Caco-2 (cell line): ENCODE results near the gene IRX4. TPM values are rescaled to one million over a fixed set of nuclear protein-coding genes. Genes with fewer than 3 reads are reported as not detected.

Experiments used
- BruUV-seq: library from RNA; stranded (reverse); fragments of 400-500 nt; replicated peaks from 2 replicates; lab custom pipeline; 2021; lab: Mats Ljungman, UMichigan
- CTCF ChIA-PET: fragments of 300-600 bp; sonication (Branson Sonifier 250); formaldehyde crosslinking; loops from one replicate; lab custom pipeline; 2022; ENCODE audit warnings: antibody characterized with exemption; lab: Charles Lee
- POLR2A ChIA-PET: fragments of 300-600 bp; sonication (Branson Sonifier 250); formaldehyde crosslinking; loops from one replicate; lab custom pipeline; 2022; ENCODE audit warnings: antibody characterized with exemption; lab: Charles Lee
- DNase-seq, 2 experiments: peaks; one replicate each; pipeline versions ENCODE4 v3.0.0 to v3.0.0-alpha.2; 2020 to 2022
- H3K27me3 ChIP-seq: replicated peaks from 2 replicates; pipeline ENCODE4 v1.6.0; 2011; ENCODE audit warnings: low read length; ENCODE audit not compliant: control insufficient read depth, insufficient read depth
- H3K36me3 ChIP-seq: 2 replicates; pipeline ENCODE4 v1.5.1; 2011; ENCODE audit warnings: low read length; ENCODE audit not compliant: control insufficient read depth, insufficient read depth
- H3K4me1 ChIP-seq: fragments of 250-450 bp; sonication (Bioruptor Pico); 2 replicates; pipeline ENCODE4 v1.5.1; 2020; ENCODE audit warnings: mild to moderate bottlenecking
- H3K4me3 ChIP-seq: 2 replicates; pipeline ENCODE4 v1.5.1; 2011; ENCODE audit warnings: low read depth, mild to moderate bottlenecking, control low read depth, low read length
- H3K9me3 ChIP-seq: fragments of 250-450 bp; sonication (Bioruptor Pico); 2 replicates; pipeline ENCODE4 v1.5.1; 2020; ENCODE audit warnings: mild to moderate bottlenecking, moderate library complexity
- H3K27ac Mint-ChIP-seq: one replicate; pipeline ENCODE4 v1.8.0; 2022; ENCODE audit warnings: mixed read lengths; ENCODE audit not compliant: unreplicated experiment
- H3K27me3 Mint-ChIP-seq: one replicate; pipeline ENCODE4 v1.8.0; 2022; ENCODE audit warnings: mixed read lengths; ENCODE audit not compliant: insufficient read depth, unreplicated experiment
- H3K36me3 Mint-ChIP-seq: one replicate; pipeline ENCODE4 v1.8.0; 2022; ENCODE audit warnings: mild to moderate bottlenecking, mixed read lengths; ENCODE audit not compliant: insufficient read depth, unreplicated experiment
- H3K4me1 Mint-ChIP-seq: one replicate; pipeline ENCODE4 v1.8.0; 2022; ENCODE audit warnings: low read depth, mixed read lengths; ENCODE audit not compliant: unreplicated experiment
- H3K4me3 Mint-ChIP-seq: one replicate; pipeline ENCODE4 v1.8.0; 2022; ENCODE audit warnings: mild to moderate bottlenecking, moderate library complexity, mixed read lengths; ENCODE audit not compliant: unreplicated experiment
- H3K9me3 Mint-ChIP-seq: one replicate; pipeline ENCODE4 v1.8.0; 2022; ENCODE audit warnings: mixed read lengths; ENCODE audit not compliant: unreplicated experiment
- intact Hi-C: fragments of 100-400 bp; cut with micrococcal nuclease; formaldehyde crosslinking; loops from one replicate; pipeline ENCODE4 v1.10.0; 2022; ENCODE audit not compliant: unreplicated experiment
- total RNA-seq: library from RNA; stranded (reverse); gene quantifications from 2 replicates; pipeline ENCODE4 v1.2.3, GENCODE V29; 2022
- TF ChIP-seq, protein P1 (sequence below), 2 experiments: fragments of 200-600 bp in 1 of 2; IDR thresholded peaks; 1 replicate in 1 of 2; 2 replicates in 1 of 2; pipeline versions ENCODE4 v1.5.1 to v1.8.0; 2011 to 2022; ENCODE audit warnings: antibody characterized with exemption in 1 of 2, control low read depth in 1 of 2, inconsistent platforms in 1 of 2, low read depth in 1 of 2, low read length in 1 of 2, mild to moderate bottlenecking in 1 of 2, moderate library complexity in 1 of 2; ENCODE audit not compliant: insufficient read depth in 1 of 2, severe bottlenecking in 1 of 2, unreplicated experiment in 1 of 2

IRX4 gene
- total RNA-seq, 1 experiment from 2014 or later = not detected

DNA sequence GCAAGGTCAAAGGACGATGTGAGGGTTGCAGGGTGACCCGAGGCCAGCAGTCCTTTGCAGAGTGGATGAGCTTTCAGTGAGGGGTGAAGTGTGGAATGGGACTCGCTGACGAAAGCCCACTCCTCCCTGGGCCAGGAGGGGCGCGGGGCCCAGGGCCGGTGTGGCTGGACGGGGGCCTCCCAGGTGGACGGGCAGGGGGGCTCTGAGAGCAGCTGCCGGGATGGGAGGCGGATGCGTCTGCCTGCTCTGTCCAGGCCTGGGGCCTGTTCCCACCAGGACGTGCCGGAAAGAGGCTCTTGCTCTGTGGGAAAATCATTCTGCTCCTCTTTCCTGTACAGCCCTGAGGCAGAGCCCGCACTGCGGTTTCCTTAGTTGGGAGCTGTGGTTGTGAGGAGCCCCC lies 24.3 kb downstream of the IRX4 start:
- CTCF ChIA-PET = no interaction called here
- POLR2A ChIA-PET = no interaction called here
- no peak for DNase-seq
- Histone ChIP-seq H3K4me1 (no peaks in the 10 kb centered on the region), H3K36me3 (no peaks in the 10 kb centered on the region), H3K9me3 (no peaks in the 10 kb centered on the region), H3K4me3 (no peak overlapping the region), H3K27me3 (no peaks in the 10 kb centered on the region)
- no peaks in the 10 kb centered on the region for H3K36me3 Mint-ChIP-seq
- intact Hi-C loops = no loop called here
- H3K9me3 Mint-ChIP-seq = no peaks in the 10 kb centered on the region
- peaks cover 7% of the 10 kb centered on the region for H3K27me3 Mint-ChIP-seq
- no peak overlapping the region for H3K4me3 Mint-ChIP-seq
- no TSS peak for BruUV-seq
- no peaks in the 10 kb centered on the region for H3K4me1 Mint-ChIP-seq
- no peak overlapping the region for H3K27ac Mint-ChIP-seq
- TF ChIP-seq, protein P1, sequence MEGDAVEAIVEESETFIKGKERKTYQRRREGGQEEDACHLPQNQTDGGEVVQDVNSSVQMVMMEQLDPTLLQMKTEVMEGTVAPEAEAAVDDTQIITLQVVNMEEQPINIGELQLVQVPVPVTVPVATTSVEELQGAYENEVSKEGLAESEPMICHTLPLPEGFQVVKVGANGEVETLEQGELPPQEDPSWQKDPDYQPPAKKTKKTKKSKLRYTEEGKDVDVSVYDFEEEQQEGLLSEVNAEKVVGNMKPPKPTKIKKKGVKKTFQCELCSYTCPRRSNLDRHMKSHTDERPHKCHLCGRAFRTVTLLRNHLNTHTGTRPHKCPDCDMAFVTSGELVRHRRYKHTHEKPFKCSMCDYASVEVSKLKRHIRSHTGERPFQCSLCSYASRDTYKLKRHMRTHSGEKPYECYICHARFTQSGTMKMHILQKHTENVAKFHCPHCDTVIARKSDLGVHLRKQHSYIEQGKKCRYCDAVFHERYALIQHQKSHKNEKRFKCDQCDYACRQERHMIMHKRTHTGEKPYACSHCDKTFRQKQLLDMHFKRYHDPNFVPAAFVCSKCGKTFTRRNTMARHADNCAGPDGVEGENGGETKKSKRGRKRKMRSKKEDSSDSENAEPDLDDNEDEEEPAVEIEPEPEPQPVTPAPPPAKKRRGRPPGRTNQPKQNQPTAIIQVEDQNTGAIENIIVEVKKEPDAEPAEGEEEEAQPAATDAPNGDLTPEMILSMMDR (IDR thresholded peaks at IDR 0.05; ENCODE audit: insufficient read depth in 1 of 2, low read depth in 1 of 2, low read length in 1 of 2, severe bottlenecking in 1 of 2, unreplicated experiment in 1 of 2) = no peak

DNA sequence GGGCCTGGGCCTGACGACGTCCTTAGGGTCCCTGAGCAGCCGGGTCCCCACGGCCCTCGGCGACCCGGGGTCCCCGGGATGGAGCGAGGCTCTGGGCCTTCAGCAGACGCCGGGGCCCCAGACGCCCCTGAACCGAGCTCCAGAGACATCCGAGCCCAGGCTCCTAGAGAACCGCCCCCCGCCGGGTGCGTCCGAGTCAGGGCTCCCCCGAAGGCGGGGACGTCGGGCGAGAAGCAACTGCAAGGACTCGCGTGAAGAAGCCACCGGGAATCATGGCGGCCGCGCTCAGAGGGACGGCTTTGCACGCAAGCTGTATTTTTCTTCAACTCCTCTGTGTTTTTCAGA lies 25.5 kb downstream of the IRX4 start:
- no peaks in the 10 kb centered on the region for H3K36me3 ChIP-seq
- H3K4me1 Mint-ChIP-seq = no peaks in the 10 kb centered on the region
- H3K4me3 Mint-ChIP-seq = no peak overlapping the region
- ChIA-PET CTCF (no interaction called here), POLR2A (no interaction called here)
- H3K4me3 ChIP-seq = no peak overlapping the region
- H3K4me1 ChIP-seq = no peaks in the 10 kb centered on the region
- intact Hi-C loops = no loop called here
- TF ChIP-seq, protein P1 (IDR thresholded peaks at IDR 0.05; ENCODE audit: insufficient read depth in 1 of 2, low read depth in 1 of 2, low read length in 1 of 2, severe bottlenecking in 1 of 2, unreplicated experiment in 1 of 2) = no peak
- H3K36me3 Mint-ChIP-seq = no peaks in the 10 kb centered on the region
- H3K27ac Mint-ChIP-seq = no peak overlapping the region
- H3K9me3 Mint-ChIP-seq = no peaks in the 10 kb centered on the region
- no peaks in the 10 kb centered on the region for H3K27me3 ChIP-seq
- no TSS peak for BruUV-seq
- no peaks in the 10 kb centered on the region for H3K9me3 ChIP-seq
- no peak for DNase-seq
- peaks cover 4% of the 10 kb centered on the region for H3K27me3 Mint-ChIP-seq

DNA sequence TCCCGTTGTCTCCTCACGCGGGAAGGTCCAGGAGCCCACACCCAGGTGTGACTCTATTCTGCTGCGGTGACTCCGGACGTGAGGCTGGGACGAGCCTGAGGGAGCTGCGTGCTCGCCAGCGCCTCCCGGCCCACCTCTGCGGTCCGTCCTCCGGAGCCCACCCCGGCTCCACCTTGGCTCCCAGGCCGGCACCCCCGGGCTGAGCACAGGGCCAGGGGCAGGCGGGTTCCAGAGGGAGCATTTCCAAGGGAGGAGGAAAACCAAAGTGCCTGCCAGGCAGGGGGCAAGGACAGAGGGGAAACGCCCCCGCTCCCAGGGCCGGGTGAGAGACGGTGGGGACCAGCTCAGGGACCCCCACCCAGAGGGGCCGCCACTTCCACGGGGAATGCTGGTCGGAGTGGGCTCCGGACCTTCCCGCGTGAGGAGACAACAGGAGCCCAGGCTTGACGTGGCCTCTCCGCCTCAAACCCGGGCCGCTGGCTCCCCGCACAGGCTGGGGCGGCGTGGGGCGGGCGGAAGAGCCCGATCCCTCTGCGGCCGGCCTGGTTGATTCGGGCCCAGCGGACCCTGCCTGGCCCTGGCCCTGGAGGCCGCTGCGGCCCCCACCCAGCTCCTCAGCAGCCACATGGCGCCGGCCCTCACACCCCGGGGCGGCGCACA lies 26.0 kb downstream of the IRX4 start:
- no peaks in the 10 kb centered on the region for H3K36me3 ChIP-seq
- Mint-ChIP-seq H3K4me3 (no peak overlapping the region), H3K4me1 (no peaks in the 10 kb centered on the region), H3K27me3 (peaks cover 4% of the 10 kb centered on the region), H3K27ac (no peak overlapping the region), H3K36me3 (no peaks in the 10 kb centered on the region), H3K9me3 (no peaks in the 10 kb centered on the region)
- H3K9me3 ChIP-seq = no peaks in the 10 kb centered on the region
- BruUV-seq = no TSS peak
- no peak for DNase-seq
- H3K4me1 ChIP-seq = no peaks in the 10 kb centered on the region
- POLR2A ChIA-PET = no interaction called here
- TF ChIP-seq, protein P1 (IDR thresholded peaks at IDR 0.05; ENCODE audit: insufficient read depth in 1 of 2, low read depth in 1 of 2, low read length in 1 of 2, severe bottlenecking in 1 of 2, unreplicated experiment in 1 of 2) = no peak
- H3K27me3 ChIP-seq = no peaks in the 10 kb centered on the region
- H3K4me3 ChIP-seq = no peak overlapping the region
- CTCF ChIA-PET = no interaction called here
- intact Hi-C loops = no loop called here
